Fibroblast of skin of abdomen (primary cell): Measurements from ENCODE around the gene RASSF5.
"Not testable (repeated sequence)": the region's sequence is repeated elsewhere in the genome, so short reads cannot be mapped to it uniquely, and the experiment has no call there.

Experiments used
- DNase-seq: peaks from one replicate; pipeline ENCODE4 v3.0.0-alpha.2; 2013

RASSF5 gene

DNA sequence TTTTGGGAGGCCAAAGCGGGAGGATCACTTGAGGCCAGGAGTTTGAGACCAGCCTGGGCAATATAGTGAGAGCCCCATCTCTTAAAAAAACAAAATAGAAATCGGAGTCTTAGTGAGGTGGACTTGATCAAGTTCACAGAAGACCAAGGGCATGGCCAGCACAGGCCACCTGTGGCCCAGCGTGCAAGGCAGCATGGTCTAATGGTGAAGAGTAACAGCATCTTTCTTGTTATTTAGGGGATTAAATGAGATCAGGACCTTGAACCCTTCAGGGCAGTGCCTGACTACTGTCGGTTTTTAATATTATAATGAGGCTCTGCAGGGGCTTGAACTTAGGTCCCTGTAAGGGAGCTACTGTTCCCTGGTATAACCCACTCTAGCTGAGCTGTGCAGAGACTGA, 66.4 kb downstream of the RASSF5 start:
- DNase-seq, result no peak

DNA sequence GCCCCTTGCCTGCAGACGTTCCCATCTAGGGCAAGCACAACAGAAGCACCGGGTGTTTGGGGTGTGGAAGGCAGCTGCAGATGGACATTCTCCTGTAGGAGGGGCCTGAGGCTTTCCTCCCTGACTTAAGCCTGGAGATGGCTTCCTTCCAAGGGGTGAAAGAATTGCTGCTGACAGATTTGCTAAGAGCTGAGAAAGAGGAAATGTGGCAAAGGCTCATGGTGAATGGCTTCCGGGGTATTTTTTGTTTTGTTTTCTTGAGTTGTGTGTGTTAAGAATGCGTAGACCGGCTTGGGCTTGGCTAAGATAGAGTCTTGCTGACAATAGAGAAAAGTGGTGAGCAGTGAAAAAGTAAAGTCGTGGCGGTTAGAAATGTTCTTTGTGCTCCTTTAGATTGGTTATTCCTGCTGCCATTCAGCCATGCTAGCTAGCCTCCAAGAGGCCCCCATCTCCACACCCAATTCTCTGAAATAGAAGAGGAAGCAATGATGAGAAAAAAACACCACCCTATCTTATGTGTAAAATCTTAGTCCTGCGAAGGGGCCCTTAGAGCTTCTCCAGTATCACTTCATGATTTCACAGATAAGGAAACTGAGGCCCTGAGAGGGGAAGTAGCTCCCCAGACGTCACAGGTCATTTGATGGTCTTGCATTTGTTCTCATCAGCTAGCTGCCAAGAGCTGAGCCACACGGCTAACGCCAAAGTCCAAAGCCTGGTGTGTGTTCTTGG, 68.0 kb downstream of the RASSF5 start:
- peak; percentile 84 for DNase-seq

DNA sequence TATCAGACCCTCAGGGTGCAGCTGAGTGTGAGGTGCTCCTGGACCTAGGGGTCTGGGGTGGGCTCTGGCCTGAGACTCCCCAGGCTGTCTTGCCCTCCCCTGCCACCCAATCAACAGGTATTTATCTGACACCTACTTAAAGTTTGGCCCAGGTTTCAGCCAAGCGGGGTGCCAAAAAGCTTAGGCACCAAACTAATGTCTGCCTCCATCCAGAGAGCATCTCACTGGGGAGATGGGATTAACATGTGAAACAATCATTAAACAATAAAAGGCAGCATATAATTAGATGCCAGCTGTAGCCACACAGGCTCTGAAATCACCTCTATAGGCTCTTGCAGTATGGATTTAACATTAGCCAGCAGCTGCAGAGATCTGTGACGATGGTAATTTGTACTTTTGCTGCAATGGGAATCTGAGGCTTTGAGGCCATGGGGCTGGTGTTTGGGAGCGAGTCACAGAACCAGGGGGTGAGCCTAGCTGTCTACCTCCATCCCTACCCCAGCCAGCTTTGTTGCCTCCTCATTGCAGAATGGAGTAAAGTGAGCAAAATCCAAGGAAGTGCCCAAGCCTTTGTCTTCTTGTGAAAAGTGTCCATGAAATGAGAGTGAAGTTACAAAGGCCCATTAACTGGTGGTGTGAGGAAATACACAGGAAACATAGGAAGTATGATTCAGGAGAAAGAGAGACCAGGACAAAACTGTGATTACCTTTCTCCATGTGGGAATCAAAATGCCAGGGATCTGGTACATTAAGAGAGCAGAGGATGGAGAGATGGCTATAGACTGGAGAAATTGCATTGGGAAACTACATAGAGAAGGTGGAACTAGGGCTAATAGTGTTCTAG, 68.8 kb downstream of the RASSF5 start:
- DNase-seq, result no peak

DNA sequence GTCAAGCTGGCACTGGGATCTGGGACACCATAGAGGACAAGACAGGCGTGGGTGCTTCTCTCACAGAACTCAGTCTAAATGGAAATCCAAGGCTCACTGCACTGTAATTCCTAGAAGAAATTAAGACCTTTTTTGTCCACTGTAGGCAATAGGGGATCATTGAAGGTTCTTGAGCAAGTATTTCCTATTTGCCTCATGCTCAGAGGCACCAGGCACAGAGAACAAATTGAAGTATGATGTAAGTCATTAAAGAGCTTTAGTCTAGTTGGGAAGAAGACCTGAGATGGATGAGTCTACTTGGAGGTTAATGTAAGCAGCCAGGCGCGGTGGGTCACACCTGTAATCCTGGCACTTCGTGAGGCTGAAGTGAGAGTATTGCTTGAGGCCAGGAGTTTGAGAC, 70.3 kb downstream of the RASSF5 start:
- DNase-seq, result no peak

GRCh38 chr1:206578068-206578977, 71.0 kb downstream of the RASSF5 start:
- peak; percentile 34 for DNase-seq

DNA sequence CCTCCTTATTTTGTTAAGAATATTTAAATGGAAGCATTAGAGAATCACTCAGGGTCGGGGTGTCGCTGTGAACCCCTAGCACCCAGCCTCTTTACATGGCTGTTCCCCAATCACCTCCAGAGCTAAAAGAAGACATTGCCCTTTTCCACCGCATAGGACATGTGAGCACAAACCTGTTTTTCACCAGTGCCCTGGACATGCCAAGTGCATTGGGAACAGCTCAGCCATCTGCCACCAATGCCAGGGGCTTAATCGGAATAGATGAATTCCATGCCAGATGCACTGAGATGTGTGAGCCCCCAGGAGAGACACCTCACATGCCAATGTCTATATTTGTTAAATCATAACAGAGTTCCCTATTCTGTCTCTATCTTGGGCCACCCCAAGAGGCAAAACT, 71.6 kb downstream of the RASSF5 start:
- no peak for DNase-seq

DNA sequence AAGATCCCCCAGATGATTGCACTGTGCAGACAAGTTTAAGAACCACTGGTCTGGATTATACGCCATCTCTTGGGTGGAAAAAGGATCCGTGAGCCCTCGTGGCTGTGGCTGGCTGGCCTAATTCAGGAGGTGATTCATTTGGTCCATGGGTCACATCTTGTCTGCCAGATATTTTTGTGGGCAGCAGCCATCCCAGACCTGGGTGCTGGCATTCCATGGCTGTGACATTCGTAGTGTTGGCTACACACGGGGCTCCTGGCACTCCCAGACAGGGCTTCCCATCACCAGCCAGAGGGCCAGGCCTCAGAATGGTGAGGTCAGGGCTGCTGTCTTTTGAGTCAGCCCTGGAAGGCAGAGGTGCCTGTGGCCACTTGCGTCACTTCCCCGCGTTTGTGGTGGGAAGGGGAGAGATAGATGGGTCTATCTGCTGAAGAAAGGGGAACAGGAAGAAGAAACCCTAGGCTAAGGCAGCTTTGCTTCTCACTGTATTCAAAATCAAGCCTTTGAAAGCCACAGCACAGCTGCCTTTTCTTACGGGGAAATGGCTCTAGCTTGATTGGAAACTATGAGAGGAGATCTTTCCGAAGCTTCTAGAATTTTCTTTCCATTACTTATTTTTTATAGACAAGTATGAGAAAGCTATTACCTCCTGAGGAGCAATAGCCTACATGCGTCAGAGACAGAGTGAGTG, 72.6 kb downstream of the RASSF5 start:
- peak; percentile 27 for DNase-seq

DNA sequence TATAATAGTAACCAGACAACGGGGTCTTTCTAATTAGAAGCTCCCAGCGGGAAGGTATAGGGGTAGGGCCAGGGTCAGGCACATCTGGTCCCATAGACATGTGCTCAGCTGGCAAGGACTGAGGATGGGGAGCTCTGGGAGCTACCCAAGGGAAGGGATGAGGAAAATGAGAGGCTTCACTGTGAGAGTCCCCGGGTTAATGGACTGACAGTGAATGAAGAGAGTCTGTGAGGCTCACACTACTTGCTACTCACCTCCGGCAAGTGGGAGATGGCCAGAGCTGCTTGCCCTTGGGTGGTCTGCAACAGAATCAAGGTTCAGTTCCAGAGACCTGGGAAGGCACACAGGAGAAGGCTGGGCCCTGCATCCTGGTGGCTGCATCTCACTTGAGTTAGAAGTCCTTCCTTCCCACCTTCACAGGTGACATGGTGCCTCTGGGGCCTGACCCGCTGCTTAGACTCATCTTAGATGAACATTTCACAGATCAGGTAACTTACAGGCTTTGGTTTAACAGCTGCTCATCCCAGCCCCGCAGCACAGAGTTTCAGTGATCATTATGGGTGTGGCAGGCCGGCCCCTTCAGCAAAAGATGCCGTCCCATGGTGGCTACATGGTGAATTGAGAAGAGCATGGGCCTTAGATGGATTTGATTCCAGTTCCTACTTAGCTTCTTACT, 73.2 kb downstream of the RASSF5 start:
- DNase-seq, result no peak

GRCh38 chr1:206581114-206581497, 73.8 kb downstream of the RASSF5 start:
- DNase-seq, result not testable (repeated sequence)

DNA sequence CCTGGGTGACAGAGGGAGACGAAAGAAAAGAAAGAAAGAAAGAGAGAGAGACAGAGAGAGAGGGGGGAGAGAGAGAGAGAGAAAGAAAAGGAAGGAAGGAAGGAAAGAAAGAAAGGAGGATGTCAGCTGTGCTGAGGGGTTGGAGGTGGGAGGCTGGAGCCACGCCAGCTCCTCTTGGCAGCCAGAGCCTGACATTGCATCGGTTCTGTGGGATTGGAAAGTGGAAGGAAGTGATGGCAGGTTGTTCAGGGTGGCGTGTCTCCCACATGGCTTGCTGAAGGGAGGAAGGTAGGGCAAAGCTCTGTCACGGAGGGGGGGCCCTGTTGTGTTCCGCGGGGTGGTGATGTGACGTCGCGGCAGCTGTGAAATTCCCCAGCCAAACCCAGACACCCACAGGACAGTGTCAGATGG, 74.2 kb downstream of the RASSF5 start:
- no peak for DNase-seq

DNA sequence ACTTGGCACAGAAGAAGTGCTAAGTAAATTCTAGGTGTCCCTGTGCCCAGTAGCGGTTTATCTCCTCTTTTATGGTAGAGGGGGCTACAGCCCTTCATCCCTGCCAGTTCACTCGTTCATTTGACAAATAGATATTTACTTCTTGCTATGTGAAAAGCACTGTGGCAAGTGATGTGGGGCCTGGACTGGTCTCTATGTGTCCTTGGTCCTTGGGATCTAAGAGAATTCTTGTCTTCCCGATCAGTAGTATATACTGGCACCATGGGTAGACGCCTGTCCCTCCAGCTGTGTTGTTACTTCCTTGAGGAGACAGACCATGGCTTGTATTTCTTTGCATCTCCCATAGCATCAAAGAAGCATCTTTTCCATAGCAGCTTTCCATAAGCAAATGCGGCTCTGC, 75.2 kb downstream of the RASSF5 start:
- DNase-seq, result no peak

DNA sequence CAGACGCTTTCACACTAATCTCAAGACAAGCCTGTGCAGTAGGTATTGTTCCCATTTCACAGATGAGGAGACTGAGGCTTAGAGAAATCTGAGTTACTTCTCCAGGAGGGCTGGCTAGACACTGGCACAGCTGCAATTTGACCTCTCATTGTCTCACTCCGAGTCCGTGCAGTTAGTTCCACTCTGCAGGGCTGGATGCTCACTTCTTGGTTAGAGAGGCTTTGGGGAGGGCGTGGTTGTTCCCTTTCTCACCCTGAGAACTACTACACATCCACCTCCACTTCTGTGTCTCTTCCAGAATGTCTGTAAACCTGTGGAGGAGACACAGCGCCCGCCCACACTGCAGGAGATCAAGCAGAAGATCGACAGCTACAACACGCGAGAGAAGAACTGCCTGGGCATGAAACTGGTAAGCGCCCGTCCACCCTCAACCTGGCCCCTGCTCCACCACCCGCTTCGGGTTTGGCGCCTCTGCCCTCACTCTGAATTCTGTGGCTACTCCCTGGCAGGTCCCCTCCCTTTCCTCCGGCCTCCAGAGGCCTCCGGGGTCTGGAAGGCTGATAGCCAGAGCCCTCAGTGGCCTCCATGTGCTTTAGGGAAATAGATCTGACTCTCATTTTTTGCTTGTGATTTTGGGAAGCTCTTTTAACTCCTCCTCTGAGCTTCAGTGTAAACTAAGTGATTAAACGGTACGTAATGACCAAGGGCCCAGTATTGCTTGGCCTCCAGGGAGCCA, 75.8 kb downstream of the RASSF5 start:
- no peak for DNase-seq

GRCh38 chr1:206583707-206584648, 76.6 kb downstream of the RASSF5 start:
- DNase-seq, result peak; percentile 57

DNA sequence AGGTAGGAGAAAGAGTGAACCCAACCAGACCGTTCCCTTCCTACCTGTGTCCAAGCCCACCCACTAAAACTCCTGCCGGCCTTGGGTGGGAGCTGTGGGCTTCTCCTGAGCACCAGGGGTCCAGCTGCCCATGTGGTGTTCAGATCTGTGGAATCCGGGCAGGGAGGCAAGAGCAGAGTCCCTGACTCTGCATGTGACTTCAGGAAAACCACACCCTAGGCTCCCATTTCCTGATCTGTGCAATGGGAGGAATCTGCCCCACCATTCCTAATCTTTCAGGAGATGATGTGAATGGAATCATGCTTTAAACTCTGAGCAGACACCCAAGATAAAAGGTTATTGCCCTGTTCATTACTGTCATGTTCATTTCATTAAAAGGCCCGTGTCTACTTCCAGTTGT, 77.4 kb downstream of the RASSF5 start:
- DNase-seq, result no peak

DNA sequence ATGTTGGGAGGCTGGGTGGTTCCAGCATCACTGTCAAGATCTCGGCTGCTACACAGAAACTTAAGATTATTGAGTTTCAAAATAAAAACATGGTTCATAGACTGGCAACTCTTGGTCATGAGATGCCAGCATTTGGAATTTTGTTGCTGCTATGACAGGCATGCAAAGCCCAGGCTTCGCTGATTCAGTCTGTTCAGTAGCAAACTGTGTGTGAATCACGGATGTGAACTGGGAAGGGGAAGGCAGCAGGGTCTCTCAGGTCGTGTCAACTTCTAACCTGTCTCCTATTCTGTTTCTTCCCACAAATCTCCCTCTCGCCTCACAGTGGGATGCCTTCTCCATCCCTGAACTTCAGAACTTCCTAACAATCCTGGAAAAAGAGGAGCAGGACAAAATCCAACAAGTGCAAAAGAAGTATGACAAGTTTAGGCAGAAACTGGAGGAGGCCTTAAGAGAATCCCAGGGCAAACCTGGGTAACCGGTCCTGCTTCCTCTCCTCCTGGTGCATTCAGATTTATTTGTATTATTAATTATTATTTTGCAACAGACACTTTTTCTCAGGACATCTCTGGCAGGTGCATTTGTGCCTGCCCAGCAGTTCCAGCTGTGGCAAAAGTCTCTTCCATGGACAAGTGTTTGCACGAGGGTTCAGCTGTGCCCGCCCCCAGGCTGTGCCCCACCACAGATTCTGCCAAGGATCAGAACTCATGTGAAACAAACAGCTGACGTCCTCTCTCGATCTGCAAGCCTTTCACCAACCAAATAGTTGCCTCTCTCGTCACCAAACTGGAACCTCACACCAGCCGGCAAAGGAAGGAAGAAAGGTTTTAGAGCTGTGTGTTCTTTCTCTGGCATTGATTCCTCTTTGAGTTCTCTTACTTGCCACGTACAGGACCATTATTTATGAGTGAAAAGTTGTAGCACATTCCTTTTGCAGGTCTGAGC, 79.4 kb downstream of the RASSF5 start:
- DNase-seq, result no peak

- no peak for DNase-seq
Observed at GRCh38 chr1:206587904-206588303, 80.6 kb downstream of the RASSF5 start.

DNA sequence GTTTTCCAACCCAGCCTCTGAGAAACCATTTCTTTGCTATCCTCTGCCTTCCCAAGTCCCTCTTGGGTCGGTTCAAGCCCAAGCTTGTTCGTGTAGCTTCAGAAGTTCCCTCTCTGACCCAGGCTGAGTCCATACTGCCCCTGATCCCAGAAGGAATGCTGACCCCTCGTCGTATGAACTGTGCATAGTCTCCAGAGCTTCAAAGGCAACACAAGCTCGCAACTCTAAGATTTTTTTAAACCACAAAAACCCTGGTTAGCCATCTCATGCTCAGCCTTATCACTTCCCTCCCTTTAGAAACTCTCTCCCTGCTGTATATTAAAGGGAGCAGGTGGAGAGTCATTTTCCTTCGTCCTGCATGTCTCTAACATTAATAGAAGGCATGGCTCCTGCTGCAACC, 81.2 kb downstream of the RASSF5 start:
- no peak for DNase-seq

DNA sequence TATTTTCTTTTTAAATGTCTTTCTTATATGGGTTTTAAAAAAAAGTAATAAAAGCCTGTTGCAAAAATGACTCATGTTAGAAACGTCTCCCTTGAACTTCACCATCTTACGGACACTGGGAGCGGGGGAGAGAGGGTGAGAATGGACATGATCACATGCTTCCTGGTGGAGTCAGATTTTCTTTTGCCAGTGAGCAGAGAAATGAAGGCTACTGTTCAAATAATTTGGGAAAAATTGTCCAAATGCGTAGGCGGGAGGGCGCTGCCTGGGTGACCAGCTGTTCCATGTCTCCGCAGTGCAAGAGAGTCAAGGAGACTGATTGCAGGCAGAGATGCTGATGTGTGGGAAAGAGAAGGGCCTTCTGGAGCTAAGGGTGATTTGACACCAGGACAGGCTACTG, 81.9 kb downstream of the RASSF5 start:
- DNase-seq, result peak; percentile 85
